ENCODE measurements around the gene TENT4A. TPM values are rescaled to one million over a fixed set of nuclear protein-coding genes. Genes with fewer than 3 reads are reported as not detected.

The TENT4A gene
- total and polyA plus RNA-seq, 2 experiments from 2014 or later, result 6.7 to 27.0 TPM

DNA sequence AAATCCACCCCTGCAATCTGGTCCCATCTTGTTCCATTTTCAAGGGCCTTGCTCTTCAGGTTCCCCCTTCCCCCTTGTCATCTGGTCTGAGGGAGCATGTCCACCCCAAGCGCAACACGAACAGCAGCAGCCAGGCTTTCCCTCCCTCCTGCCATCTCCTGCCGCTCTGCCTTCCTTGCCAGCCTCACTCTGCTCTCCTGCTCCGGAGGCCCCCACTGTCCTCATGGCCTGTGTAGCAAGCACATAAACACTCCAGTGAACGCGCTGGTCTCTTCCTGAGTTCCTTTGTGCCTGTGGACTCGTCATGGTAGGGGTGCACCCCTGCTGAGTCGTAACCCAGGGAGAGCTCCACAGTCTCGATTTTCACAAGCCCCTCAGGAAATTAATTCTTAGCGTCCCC, 29.9 kb downstream of the TENT4A start:
- Histone ChIP-seq H3K27ac (no peak overlapping the region), H3K36me3 (peaks cover 16% of the 10 kb centered on the region), H3K4me1 (ENCODE audit: low read depth) (no peaks in the 10 kb centered on the region), H3K4me3 (no peak overlapping the region), H3K9me3 (ENCODE audit: low read depth) (no peaks in the 10 kb centered on the region), H3K27me3 (no peaks in the 10 kb centered on the region)
- no peak for DNase-seq (ENCODE audit: low read depth in 1 of 2, low spot score in 1 of 2)
- TF ChIP-seq, protein P1, sequence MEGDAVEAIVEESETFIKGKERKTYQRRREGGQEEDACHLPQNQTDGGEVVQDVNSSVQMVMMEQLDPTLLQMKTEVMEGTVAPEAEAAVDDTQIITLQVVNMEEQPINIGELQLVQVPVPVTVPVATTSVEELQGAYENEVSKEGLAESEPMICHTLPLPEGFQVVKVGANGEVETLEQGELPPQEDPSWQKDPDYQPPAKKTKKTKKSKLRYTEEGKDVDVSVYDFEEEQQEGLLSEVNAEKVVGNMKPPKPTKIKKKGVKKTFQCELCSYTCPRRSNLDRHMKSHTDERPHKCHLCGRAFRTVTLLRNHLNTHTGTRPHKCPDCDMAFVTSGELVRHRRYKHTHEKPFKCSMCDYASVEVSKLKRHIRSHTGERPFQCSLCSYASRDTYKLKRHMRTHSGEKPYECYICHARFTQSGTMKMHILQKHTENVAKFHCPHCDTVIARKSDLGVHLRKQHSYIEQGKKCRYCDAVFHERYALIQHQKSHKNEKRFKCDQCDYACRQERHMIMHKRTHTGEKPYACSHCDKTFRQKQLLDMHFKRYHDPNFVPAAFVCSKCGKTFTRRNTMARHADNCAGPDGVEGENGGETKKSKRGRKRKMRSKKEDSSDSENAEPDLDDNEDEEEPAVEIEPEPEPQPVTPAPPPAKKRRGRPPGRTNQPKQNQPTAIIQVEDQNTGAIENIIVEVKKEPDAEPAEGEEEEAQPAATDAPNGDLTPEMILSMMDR (IDR thresholded peaks at IDR 0.05; ENCODE audit: low read depth, low read length), result no peak

DNA sequence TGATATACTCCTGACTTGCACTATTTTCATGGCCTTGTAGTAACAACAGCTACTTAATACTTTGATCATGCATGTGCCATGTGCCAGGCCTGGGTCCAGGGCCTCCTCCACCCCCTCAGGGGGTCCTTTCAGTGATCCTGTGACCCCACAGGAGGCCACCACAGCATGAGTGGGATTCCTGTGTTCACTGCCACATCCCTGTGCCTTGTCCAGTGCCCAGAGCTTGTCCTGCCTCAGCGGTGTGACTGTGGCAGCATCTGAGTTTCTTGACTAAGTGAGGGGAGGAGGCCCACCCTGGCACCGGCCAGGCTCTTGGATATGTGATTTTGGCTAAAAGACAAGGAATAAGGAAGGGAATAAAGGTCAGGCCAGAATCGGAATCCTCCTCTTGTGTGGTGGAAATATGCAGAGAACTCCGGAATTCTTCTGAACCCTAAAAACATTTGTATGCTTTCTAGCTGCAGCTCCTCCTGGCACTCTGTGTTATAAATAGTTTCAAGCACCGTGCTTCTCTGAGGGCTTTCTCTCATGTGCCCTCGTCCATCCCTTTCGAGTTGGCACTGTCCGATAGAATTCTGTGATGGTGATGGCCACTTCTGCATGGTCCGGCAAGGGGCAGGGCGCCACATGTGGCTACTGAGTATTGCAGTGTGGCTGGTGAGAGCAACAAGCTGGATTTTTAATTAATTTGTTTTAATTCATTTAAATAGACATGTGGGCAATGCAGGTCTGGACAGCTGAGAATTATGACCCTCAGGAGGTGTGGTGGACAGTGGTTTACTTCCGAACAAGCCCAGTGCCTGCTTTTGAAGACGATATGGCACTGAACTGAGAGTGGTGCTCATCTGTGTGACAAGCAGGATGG, 31.8 kb downstream of the TENT4A start:
- Histone ChIP-seq H3K27ac (peak overlapping the region; percentile 30), H3K9me3 (ENCODE audit: low read depth) (no peaks in the 10 kb centered on the region), H3K36me3 (peaks cover 15% of the 10 kb centered on the region)

DNA sequence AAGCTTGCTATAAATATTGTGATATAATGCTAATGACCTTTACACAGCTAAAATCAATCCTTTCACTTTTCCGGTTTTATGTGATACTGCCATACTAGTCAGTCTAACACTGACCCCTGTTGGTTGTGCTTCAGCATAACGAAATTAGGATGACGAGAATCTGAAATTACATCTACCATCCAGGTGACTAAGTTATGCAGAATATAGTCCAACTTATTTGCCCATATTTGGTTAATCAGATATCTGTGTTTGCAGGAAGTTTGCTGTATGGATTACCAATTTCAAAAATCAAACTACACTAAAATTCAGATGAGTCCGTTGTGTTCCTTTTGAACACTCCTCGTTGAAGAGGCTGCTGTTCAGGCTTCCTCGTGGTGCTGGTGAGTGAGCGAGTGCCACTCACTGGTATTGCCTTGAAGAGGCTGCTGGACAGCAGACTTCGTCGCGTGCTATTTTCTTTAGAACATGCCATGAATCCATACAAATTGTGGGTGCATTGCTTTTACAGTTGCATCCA, 32.5 kb downstream of the TENT4A start:
- Histone ChIP-seq H3K4me3 (no peak overlapping the region), H3K36me3 (peaks cover 17% of the 10 kb centered on the region), H3K27ac (no peak overlapping the region), H3K27me3 (no peaks in the 10 kb centered on the region), H3K9me3 (ENCODE audit: low read depth) (no peaks in the 10 kb centered on the region), H3K4me1 (ENCODE audit: low read depth) (no peaks in the 10 kb centered on the region)
- peak; percentile 56 to 75 for DNase-seq (ENCODE audit: low read depth in 1 of 2, low spot score in 1 of 2)
- TF ChIP-seq, protein P1 (IDR thresholded peaks at IDR 0.05; ENCODE audit: low read depth, low read length), result peak; percentile 87

More for the DNA sequence above, 31.8 kb downstream of the TENT4A start:
- TF ChIP-seq, protein P1 (IDR thresholded peaks at IDR 0.05; ENCODE audit: low read depth, low read length), result no peak
- DNase-seq (ENCODE audit: low read depth in 1 of 2, low spot score in 1 of 2), result no peak
- Histone ChIP-seq H3K4me1 (ENCODE audit: low read depth) (no peaks in the 10 kb centered on the region), H3K4me3 (no peak overlapping the region), H3K27me3 (no peaks in the 10 kb centered on the region)

DNA sequence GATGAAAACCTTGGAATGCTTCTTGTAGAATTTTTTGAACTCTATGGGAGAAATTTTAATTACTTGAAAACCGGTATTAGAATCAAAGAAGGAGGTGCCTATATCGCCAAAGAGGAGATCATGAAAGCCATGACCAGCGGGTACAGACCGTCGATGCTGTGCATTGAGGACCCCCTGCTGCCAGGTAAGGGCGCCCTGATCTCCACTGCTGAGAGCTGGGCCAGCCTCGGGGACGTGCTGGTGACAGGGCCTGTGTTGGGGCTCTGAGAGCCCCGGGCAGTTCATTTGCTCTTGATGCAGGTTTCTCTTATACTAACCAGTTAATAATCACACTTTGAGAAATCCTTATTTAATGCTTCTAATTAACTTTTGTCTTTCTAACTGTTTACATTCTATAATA, 33.0 kb downstream of the TENT4A start:
- DNase-seq (ENCODE audit: low read depth in 1 of 2, low spot score in 1 of 2), result no peak
- Histone ChIP-seq H3K9me3 (ENCODE audit: low read depth) (no peaks in the 10 kb centered on the region), H3K4me3 (no peak overlapping the region), H3K36me3 (peaks cover 22% of the 10 kb centered on the region), H3K27ac (no peak overlapping the region), H3K27me3 (no peaks in the 10 kb centered on the region), H3K4me1 (ENCODE audit: low read depth) (no peaks in the 10 kb centered on the region)
- TF ChIP-seq, protein P1 (IDR thresholded peaks at IDR 0.05; ENCODE audit: low read depth, low read length), result no peak

DNA sequence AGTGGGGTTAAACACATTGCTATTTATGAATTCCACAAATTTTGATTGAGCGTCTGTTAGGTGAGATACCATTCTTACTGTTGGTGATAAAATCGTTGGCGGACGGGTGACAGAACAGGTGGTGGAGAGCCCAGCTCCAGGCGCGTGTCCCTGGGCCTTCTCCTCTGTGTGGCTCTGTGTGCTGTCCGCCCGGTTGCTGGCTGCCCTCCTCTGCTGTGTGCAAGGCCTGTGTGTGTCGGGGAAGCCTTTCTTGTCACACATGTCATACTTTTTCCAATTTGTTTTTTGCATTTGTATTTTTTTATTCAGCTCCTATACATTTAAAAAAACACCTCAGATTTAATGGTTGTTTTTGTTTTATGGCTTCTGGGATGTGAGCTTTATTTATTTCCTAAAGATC, 33.9 kb downstream of the TENT4A start:
- peaks cover 31% of the 10 kb centered on the region for H3K36me3 ChIP-seq
- TF ChIP-seq, protein P1 (IDR thresholded peaks at IDR 0.05; ENCODE audit: low read depth, low read length), result no peak
- no peak overlapping the region for H3K27ac ChIP-seq
- H3K4me3 ChIP-seq, result no peak overlapping the region
- no peak for DNase-seq (ENCODE audit: low read depth in 1 of 2, low spot score in 1 of 2)
- no peaks in the 10 kb centered on the region for H3K9me3 ChIP-seq (ENCODE audit: low read depth)
- no peaks in the 10 kb centered on the region for H3K4me1 ChIP-seq (ENCODE audit: low read depth)
- no peaks in the 10 kb centered on the region for H3K27me3 ChIP-seq
